GM23338 (cell line): ENCODE results near the gene VPS72. TPM values are rescaled to one million over a fixed set of nuclear protein-coding genes. Genes with fewer than 3 reads are reported as not detected.
A peak's percentile ranks its signal among the peaks of the same experiment; 100 is the strongest.

Experiments used
- ATAC-seq: fragments of 200-7000 bp; cut with Tn5 transposase; 3 replicates; pipeline ENCODE4 v1.9.1; 2020
- DNase-seq: peaks from one replicate; pipeline ENCODE4 v3.0.0-alpha.2; 2015; ENCODE audit warnings: low spot score
- H2AFZ ChIP-seq: fragments of 200-600 bp; sonication (generic); 2 replicates; pipeline ENCODE4 v1.8.0; 2016; ENCODE audit warnings: antibody characterized with exemption, mild to moderate bottlenecking, moderate library complexity
- H3F3A ChIP-seq: fragments of 200-600 bp; sonication (generic); replicated peaks from 2 replicates; pipeline ENCODE4 v1.8.0; 2017; ENCODE audit warnings: antibody characterized with exemption, mixed run types, low read depth
- H3K27ac ChIP-seq: fragments of 200-600 bp; sonication (generic); 2 replicates; pipeline ENCODE4 v1.6.1; 2016; ENCODE audit warnings: low read depth
- H3K27me3 ChIP-seq: fragments of 200-600 bp; sonication (generic); 2 replicates; pipeline ENCODE4 v1.8.0; 2016; ENCODE audit warnings: mild to moderate bottlenecking, mixed run types, moderate library complexity; ENCODE audit not compliant: insufficient read depth
- H3K36me3 ChIP-seq: fragments of 200-600 bp; sonication (generic); 2 replicates; pipeline ENCODE4 v1.8.0; 2016; ENCODE audit warnings: mild to moderate bottlenecking; ENCODE audit not compliant: insufficient read depth
- H3K4me1 ChIP-seq: fragments of 200-600 bp; sonication (generic); 2 replicates; pipeline ENCODE4 v1.8.0; 2016; ENCODE audit warnings: mild to moderate bottlenecking, moderate library complexity; ENCODE audit not compliant: insufficient read depth
- H3K4me2 ChIP-seq: fragments of 200-600 bp; sonication (generic); 2 replicates; pipeline ENCODE4 v1.7.1; 2017; ENCODE audit warnings: mixed run types
- H3K4me3 ChIP-seq: fragments of 200-600 bp; sonication (generic); 2 replicates; pipeline ENCODE4 v1.6.1; 2016; ENCODE audit warnings: mixed run types
- H3K79me2 ChIP-seq: fragments of 200-600 bp; sonication (generic); replicated peaks from 2 replicates; pipeline ENCODE4 v1.8.0; 2017; ENCODE audit warnings: mild to moderate bottlenecking; ENCODE audit not compliant: insufficient read depth
- H3K9me2 ChIP-seq: fragments of 200-600 bp; sonication (generic); 2 replicates; pipeline ENCODE4 v1.8.0; 2017; ENCODE audit not compliant: insufficient read depth
- H4K20me1 ChIP-seq: fragments of 200-600 bp; sonication (generic); replicated peaks from 2 replicates; pipeline ENCODE4 v1.8.0; 2017; ENCODE audit warnings: mild to moderate bottlenecking; ENCODE audit not compliant: insufficient read depth
- H3K27ac Mint-ChIP-seq: 2 replicates; pipeline ENCODE4 v1.8.0; 2020; ENCODE audit warnings: inconsistent platforms, mild to moderate bottlenecking, moderate library complexity, mixed read lengths
- H3K27me3 Mint-ChIP-seq: 3 replicates; pipeline ENCODE4 v1.8.0; 2022; ENCODE audit warnings: low read depth, mild to moderate bottlenecking, moderate library complexity, mixed read lengths, inconsistent platforms; ENCODE audit not compliant: insufficient read depth, poor library complexity
- H3K36me3 Mint-ChIP-seq: 3 replicates; pipeline ENCODE4 v1.8.0; 2021; ENCODE audit warnings: low read depth, mild to moderate bottlenecking, inconsistent platforms, moderate library complexity, mixed read lengths
- H3K4me1 Mint-ChIP-seq: 3 replicates; pipeline ENCODE4 v1.8.0; 2020; ENCODE audit warnings: mild to moderate bottlenecking, inconsistent platforms, mixed read lengths
- H3K4me3 Mint-ChIP-seq: 3 replicates; pipeline ENCODE4 v1.8.0; 2021; ENCODE audit warnings: moderate library complexity, mild to moderate bottlenecking, inconsistent platforms, mixed read lengths
- H3K9me3 Mint-ChIP-seq: 3 replicates; pipeline ENCODE4 v1.8.0; 2020; ENCODE audit warnings: moderate library complexity, mild to moderate bottlenecking, inconsistent platforms, mixed read lengths
- CREB1 ChIP-seq: fragments of 250-450 bp; sonication (Bioruptor Pico); IDR thresholded peaks from 2 replicates; pipeline ENCODE4 v1.5.0; 2020; ENCODE audit warnings: low read depth, mild to moderate bottlenecking, moderate library complexity
- ETS1 ChIP-seq: IDR thresholded peaks from 2 replicates; pipeline ENCODE4 v1.6.1; 2016; ENCODE audit warnings: antibody characterized with exemption
- EZH2 ChIP-seq: fragments of 200-600 bp; sonication (generic); IDR thresholded peaks from one replicate; pipeline ENCODE4 v1.8.0; 2017; ENCODE audit warnings: antibody characterized with exemption, mild to moderate bottlenecking, low read depth; ENCODE audit not compliant: unreplicated experiment
- EZH2phosphoT487 ChIP-seq: fragments of 200-600 bp; sonication (generic); IDR thresholded peaks from one replicate; pipeline ENCODE4 v1.8.1; 2018; ENCODE audit warnings: antibody characterized with exemption; ENCODE audit not compliant: unreplicated experiment
- JUNB ChIP-seq: IDR thresholded peaks from one replicate; pipeline ENCODE4 v1.6.1; 2016; ENCODE audit warnings: antibody characterized with exemption; ENCODE audit not compliant: unreplicated experiment
- POLR2AphosphoS5 ChIP-seq: IDR thresholded peaks from 2 replicates; pipeline ENCODE4 v1.6.1; 2016; ENCODE audit warnings: antibody characterized with exemption, low read depth
- ZNF114 ChIP-seq: fragments of 250-450 bp; sonication (Bioruptor Pico); IDR thresholded peaks from 2 replicates; pipeline ENCODE4 v1.5.0; 2020; ENCODE audit warnings: mild to moderate bottlenecking, moderate library complexity
- ZNF331 ChIP-seq: fragments of 250-450 bp; sonication (Bioruptor Pico); IDR thresholded peaks from 2 replicates; pipeline ENCODE4 v1.5.0; 2020; ENCODE audit warnings: low read depth, mild to moderate bottlenecking, moderate library complexity
- ZNF462 ChIP-seq: fragments of 250-450 bp; sonication (Bioruptor Pico); IDR thresholded peaks from 2 replicates; pipeline ENCODE4 v1.5.0; 2020; ENCODE audit warnings: mild to moderate bottlenecking, moderate library complexity
- polyA plus RNA-seq: library from polyadenylated mRNA; unstranded; fragments of >200 nt; fragmentation: Nextera tagmentation; extraction: Ambion mirVana; gene quantifications from 2 replicates; pipeline ENCODE4 v1.2.1, GENCODE V29; 2016
- total RNA-seq: library from RNA; depleted of rRNA; stranded (reverse); fragments of >200 nt; shearing (Covaris generic); gene quantifications from 2 replicates; pipeline ENCODE4 v1.2.3, GENCODE V29; 2014

Gene VPS72
- total and polyA plus RNA-seq, 2 experiments from 2014 or later: 60.2 to 90.3 TPM

GRCh38 chr1:151165738-151166504 is 24.1 kb downstream of the VPS72 start, which contains the start of the genes LYSMD1 and SCNM1 (continued):
- TF ChIP-seq ETS1 (peak; percentile 100), EZH2phosphoT487 (no peak)

DNA sequence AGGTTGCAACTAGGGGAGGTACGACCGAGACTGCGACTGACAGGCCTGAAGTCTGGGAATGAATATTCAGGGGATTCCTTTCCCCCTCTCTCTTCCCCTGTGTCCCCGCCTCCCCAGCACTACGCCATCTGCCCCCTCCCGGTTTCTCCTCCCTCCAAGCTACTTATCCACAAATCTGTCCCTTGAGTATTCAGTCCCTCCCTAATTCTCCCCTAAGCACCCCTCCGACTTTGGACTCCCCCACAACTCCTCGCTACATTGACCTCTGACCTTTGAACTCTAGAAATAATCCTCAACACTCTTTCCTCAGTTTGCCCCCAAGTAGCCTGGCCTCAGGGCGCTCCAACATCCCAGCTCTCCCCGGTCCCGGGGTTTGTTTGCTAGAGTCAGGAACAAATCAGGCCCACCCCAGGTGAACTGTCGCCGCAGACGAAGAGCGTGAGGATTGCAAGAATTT is 24.7 kb downstream of the VPS72 start:
- H3K4me1 Mint-ChIP-seq: peaks cover 15% of the 10 kb centered on the region
- peak overlapping the region; percentile 97 for H3K4me3 Mint-ChIP-seq

DNA sequence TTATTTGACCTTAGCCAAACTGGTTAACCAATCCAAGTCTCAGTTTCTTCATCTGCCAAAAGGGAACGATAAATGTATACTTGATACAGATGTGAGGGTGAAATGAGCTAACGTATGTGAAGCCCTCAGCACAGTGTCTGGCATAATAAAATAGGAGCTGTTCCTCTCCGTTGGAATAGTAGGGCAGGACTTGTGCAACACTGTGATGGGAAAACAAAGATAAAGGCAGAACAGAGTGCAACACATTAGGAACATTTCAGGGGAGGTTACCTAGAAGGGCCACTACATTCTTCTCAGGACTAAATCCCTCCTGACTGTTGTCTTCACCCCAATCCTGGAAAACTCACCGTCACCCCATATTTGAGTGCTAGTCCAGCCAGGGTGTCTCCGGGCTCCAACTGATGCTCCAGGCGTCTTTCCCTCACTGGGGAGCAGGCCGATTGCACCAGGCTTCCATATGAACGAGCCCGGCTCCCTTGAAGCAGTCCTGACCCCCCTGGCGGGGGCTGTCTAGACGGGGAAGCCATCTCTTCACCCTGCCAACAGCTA is 25.2 kb downstream of the VPS72 start:
- peaks cover 12% of the 10 kb centered on the region for H3K4me1 ChIP-seq
- ATAC-seq: no peak
- TF ChIP-seq ZNF331 (CRISPR knock-in tag): no peak
- TF ChIP-seq JUNB: no peak
- no peak for TF ChIP-seq ZNF114 (CRISPR knock-in tag)
- TF ChIP-seq EZH2: no peak
- no peak for TF ChIP-seq ZNF462 (CRISPR knock-in tag)

More for the DNA sequence above, 24.7 kb downstream of the VPS72 start:
- H2AFZ ChIP-seq: peak overlapping the region; percentile 45
- DNase-seq: peak; percentile 88
- H3K27me3 Mint-ChIP-seq: peaks cover 9% of the 10 kb centered on the region
- peak overlapping the region; percentile 95 for H3K27ac Mint-ChIP-seq
- H3K27ac ChIP-seq: peak overlapping the region; percentile 64
- no peaks in the 10 kb centered on the region for H4K20me1 ChIP-seq
- H3K27me3 ChIP-seq: no peaks in the 10 kb centered on the region
- 0 out of 2 replicates have a peak, but pooled peaks cover 5% of the 10 kb centered on the region for H3F3A ChIP-seq
- H3K36me3 Mint-ChIP-seq: peaks cover 42% of the 10 kb centered on the region
- H3K36me3 ChIP-seq: peaks cover 9% of the 10 kb centered on the region; the same call in 1 of the 2 replicates
- peaks cover 12% of the 10 kb centered on the region for H3K4me1 ChIP-seq
- peak overlapping the region; percentile 66 for H3K4me3 ChIP-seq
- peaks cover 8% of the 10 kb centered on the region for H3K79me2 ChIP-seq
- TF ChIP-seq POLR2AphosphoS5: peak; percentile 41; the same call in 1 of the 2 replicates
- no peak for TF ChIP-seq EZH2phosphoT487
- no peak for TF ChIP-seq EZH2
- TF ChIP-seq CREB1 (CRISPR knock-in tag): peak; percentile 64
- no peaks in the 10 kb centered on the region for H3K9me2 ChIP-seq
- peak; percentile 81 for ATAC-seq
- H3K4me2 ChIP-seq: peak overlapping the region; percentile 71
- peaks cover 3% of the 10 kb centered on the region; the same call in 1 of the 3 replicates for H3K9me3 Mint-ChIP-seq

More for the DNA sequence above, 25.2 kb downstream of the VPS72 start:
- Histone ChIP-seq H3K4me2 (peak overlapping the region; percentile 71), H3F3A (0 out of 2 replicates have a peak, but pooled peaks cover 5% of the 10 kb centered on the region), H3K79me2 (peaks cover 8% of the 10 kb centered on the region), H3K27ac (peak overlapping the region; percentile 55), H3K4me3 (peak overlapping the region; percentile 66), H3K36me3 (peaks cover 9% of the 10 kb centered on the region; the same call in 1 of the 2 replicates), H3K27me3 (no peaks in the 10 kb centered on the region), H3K9me2 (no peaks in the 10 kb centered on the region), H4K20me1 (no peaks in the 10 kb centered on the region), H2AFZ (peak overlapping the region; percentile 45; the same call in 1 of the 2 replicates)
- peaks cover 13% of the 10 kb centered on the region for H3K4me1 Mint-ChIP-seq
- DNase-seq: no peak
- H3K36me3 Mint-ChIP-seq: peaks cover 38% of the 10 kb centered on the region
- peaks cover 9% of the 10 kb centered on the region for H3K27me3 Mint-ChIP-seq
- H3K27ac Mint-ChIP-seq: no peak overlapping the region
- peak overlapping the region; percentile 97 for H3K4me3 Mint-ChIP-seq
- H3K9me3 Mint-ChIP-seq: peaks cover 3% of the 10 kb centered on the region; the same call in 1 of the 3 replicates
